Gastroesophageal sphincter (tissue), 3 donors: ENCODE measurements around the gene SCAF4.

Experiments
- CTCF ChIP-seq, 4 experiments: fragments of 200-600 bp in 2 of 4; fragments of 450-650 bp in 2 of 4; sonication (generic) in 1 of 4; IDR thresholded peaks; one replicate each; pipeline ENCODE4 v1.5.1; 2017 to 2019; ENCODE audit warnings: antibody characterized with exemption in 4 of 4, mild to moderate bottlenecking in 2 of 4, moderate library complexity in 2 of 4
- EP300 ChIP-seq: sonication (generic); formaldehyde crosslinking; IDR thresholded peaks from one replicate; pipeline ENCODE4 v1.6.1; 2017; ENCODE audit warnings: antibody characterized with exemption, mild to moderate bottlenecking
- POLR2A ChIP-seq, 2 donors: fragments of 450-650 bp; IDR thresholded peaks; one replicate each; pipeline ENCODE4 v1.6.1; 2017; ENCODE audit warnings: antibody characterized with exemption in 2 of 2, mild to moderate bottlenecking in 2 of 2, moderate library complexity in 1 of 2
- POLR2AphosphoS5 ChIP-seq: sonication (generic); formaldehyde crosslinking; IDR thresholded peaks from one replicate; pipeline ENCODE4 v1.6.1; 2017; ENCODE audit warnings: antibody characterized with exemption

DNA sequence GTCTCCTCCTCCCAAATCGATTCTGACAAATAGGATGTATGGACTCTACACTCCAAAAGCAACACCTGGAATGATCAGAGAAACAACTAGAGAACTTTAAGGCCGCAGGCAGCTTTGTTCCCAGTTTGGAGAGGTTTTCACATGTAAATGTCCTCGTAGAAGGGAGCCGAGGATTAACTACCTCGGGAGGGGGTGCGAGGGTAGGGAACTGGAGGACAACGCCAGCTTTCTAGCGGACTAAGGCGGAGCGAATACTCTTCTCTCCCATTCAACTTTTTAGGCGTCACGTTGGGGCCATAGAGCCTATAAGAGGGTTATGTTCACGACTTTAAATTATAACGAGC, 1.2 kb downstream of the SCAF4 start:
- TF ChIP-seq CTCF (IDR thresholded peaks at IDR 0.05) (no peak), POLR2A (IDR thresholded peaks at IDR 0.05) (no peak), POLR2AphosphoS5 (no peak), EP300 (no peak)
